Fibroblast of lung (primary cell): ENCODE results near the gene FRY. TPM values are rescaled to one million over a fixed set of nuclear protein-coding genes. Genes with fewer than 3 reads are reported as not detected.

ENCODE experiments used
- DNase-seq, 2 donors: peaks; one replicate each; pipeline versions ENCODE4 v3.0.0 to v3.0.0-alpha.2; 2010; ENCODE audit warnings: low read depth in 2 of 2
- H2AFZ ChIP-seq: 2 replicates; pipeline ENCODE4 v1.5.1; 2012; ENCODE audit warnings: low read length, control low read depth, inconsistent platforms
- H3K27ac ChIP-seq: 2 replicates; pipeline ENCODE4 v1.5.1; 2011; ENCODE audit warnings: low read length, control low read depth; ENCODE audit not compliant: insufficient read depth
- H3K27me3 ChIP-seq: 2 replicates; pipeline ENCODE4 v1.5.1; 2011; ENCODE audit warnings: mild to moderate bottlenecking, low read length; ENCODE audit not compliant: control insufficient read depth, insufficient read depth
- H3K36me3 ChIP-seq: 2 replicates; pipeline ENCODE4 v1.5.1; 2011; ENCODE audit warnings: low read length; ENCODE audit not compliant: control insufficient read depth, insufficient read depth
- H3K4me1 ChIP-seq: 2 replicates; pipeline ENCODE4 v1.5.1; 2011; ENCODE audit warnings: low read length; ENCODE audit not compliant: control insufficient read depth, insufficient read depth; ENCODE audit errors: extremely low read depth
- H3K4me2 ChIP-seq: 2 replicates; pipeline ENCODE4 v1.5.1; 2011; ENCODE audit warnings: low read length, control low read depth; ENCODE audit not compliant: insufficient read depth; ENCODE audit errors: extremely low read depth
- H3K4me3 ChIP-seq, 4 experiments: fragments of 200-600 bp in 1 of 4; sonication (generic) in 1 of 4; replicated peaks in 1 of 4; 2 replicates each; pipeline ENCODE4 v1.5.1; 2011 to 2016; ENCODE audit warnings: low read length in 4 of 4, low read depth in 3 of 4, mild to moderate bottlenecking in 3 of 4, control low read depth in 2 of 4, inconsistent platforms in 1 of 4, mixed read lengths in 1 of 4; ENCODE audit not compliant: insufficient read depth in 1 of 4; ENCODE audit errors: control extremely low read depth in 1 of 4
- H3K79me2 ChIP-seq: 2 replicates; pipeline ENCODE4 v1.5.1; 2012; ENCODE audit warnings: mild to moderate bottlenecking, low read length, inconsistent platforms; ENCODE audit not compliant: control insufficient read depth, insufficient read depth
- H3K9ac ChIP-seq: 2 replicates; pipeline ENCODE4 v1.5.1; 2011; ENCODE audit warnings: mild to moderate bottlenecking, low read length, control low read depth; ENCODE audit not compliant: insufficient read depth
- H3K9me3 ChIP-seq: 2 replicates; pipeline ENCODE4 v1.5.1; 2012; ENCODE audit warnings: low read depth, low read length; ENCODE audit not compliant: control insufficient read depth, insufficient read depth
- H4K20me1 ChIP-seq: 2 replicates; pipeline ENCODE4 v1.5.1; 2011; ENCODE audit warnings: low read length; ENCODE audit not compliant: control insufficient read depth, insufficient read depth; ENCODE audit errors: extremely low read depth
- EZH2 ChIP-seq: IDR thresholded peaks from 2 replicates; pipeline ENCODE4 v1.5.1; 2012; ENCODE audit warnings: low read length, control low read depth, mild to moderate bottlenecking; ENCODE audit errors: missing control alignments
- polyA plus RNA-seq, 2 donors: library from polyadenylated mRNA; depleted of rRNA in 1 of 2; stranded (reverse) in 1 of 2; unstranded in 1 of 2; fragments of >200 nt; gene quantifications; 2 replicates each; pipeline ENCODE4 v1.2.1, GENCODE V29; 2011 to 2012; ENCODE audit warnings: missing spikeins in 1 of 2
- total RNA-seq: library from RNA; depleted of rRNA; stranded (reverse); fragments of >200 nt; gene quantifications from 2 replicates; pipeline ENCODE4 v1.2.1, GENCODE V29; 2014
- TF ChIP-seq, protein P1 (sequence below), 2 donors: IDR thresholded peaks in 1 of 2; conservative IDR thresholded peaks in 1 of 2; 1 replicate in 1 of 2; 2 replicates in 1 of 2; pipeline ENCODE4 v1.5.1; 2011 to 2012; ENCODE audit warnings: low read length in 2 of 2, control low read depth in 1 of 2, inconsistent platforms in 1 of 2, low read depth in 1 of 2, mild to moderate bottlenecking in 1 of 2

FRY gene
- total and polyA plus RNA-seq, 2 donors (not counting 1 experiment from before 2014, with no cell fraction given) = 8.8 to 18.3 TPM

- Histone ChIP-seq H3K4me2 (no peak overlapping the region), H4K20me1 (no peaks in the 10 kb centered on the region), H3K36me3 (no peaks in the 10 kb centered on the region), H3K79me2 (no peaks in the 10 kb centered on the region), H3K4me1 (peaks cover 3% of the 10 kb centered on the region), H3K4me3 (no peak overlapping the region), H2AFZ (no peak overlapping the region), H3K27me3 (no peaks in the 10 kb centered on the region), H3K27ac (no peak overlapping the region), H3K9me3 (no peaks in the 10 kb centered on the region), H3K9ac (no peak overlapping the region)
- DNase-seq = no peak
- TF ChIP-seq EZH2 = no peak
- TF ChIP-seq, protein P1, sequence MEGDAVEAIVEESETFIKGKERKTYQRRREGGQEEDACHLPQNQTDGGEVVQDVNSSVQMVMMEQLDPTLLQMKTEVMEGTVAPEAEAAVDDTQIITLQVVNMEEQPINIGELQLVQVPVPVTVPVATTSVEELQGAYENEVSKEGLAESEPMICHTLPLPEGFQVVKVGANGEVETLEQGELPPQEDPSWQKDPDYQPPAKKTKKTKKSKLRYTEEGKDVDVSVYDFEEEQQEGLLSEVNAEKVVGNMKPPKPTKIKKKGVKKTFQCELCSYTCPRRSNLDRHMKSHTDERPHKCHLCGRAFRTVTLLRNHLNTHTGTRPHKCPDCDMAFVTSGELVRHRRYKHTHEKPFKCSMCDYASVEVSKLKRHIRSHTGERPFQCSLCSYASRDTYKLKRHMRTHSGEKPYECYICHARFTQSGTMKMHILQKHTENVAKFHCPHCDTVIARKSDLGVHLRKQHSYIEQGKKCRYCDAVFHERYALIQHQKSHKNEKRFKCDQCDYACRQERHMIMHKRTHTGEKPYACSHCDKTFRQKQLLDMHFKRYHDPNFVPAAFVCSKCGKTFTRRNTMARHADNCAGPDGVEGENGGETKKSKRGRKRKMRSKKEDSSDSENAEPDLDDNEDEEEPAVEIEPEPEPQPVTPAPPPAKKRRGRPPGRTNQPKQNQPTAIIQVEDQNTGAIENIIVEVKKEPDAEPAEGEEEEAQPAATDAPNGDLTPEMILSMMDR (conservative IDR thresholded peaks at IDR 0.05 in 1 of 2, IDR thresholded peaks at IDR 0.05 in 1 of 2; ENCODE audit: low read depth in 1 of 2, low read length in 2 of 2) = no peak
Measured at GRCh38 chr13:32023096-32023495, 8.5 kb upstream of the FRY start.

DNA sequence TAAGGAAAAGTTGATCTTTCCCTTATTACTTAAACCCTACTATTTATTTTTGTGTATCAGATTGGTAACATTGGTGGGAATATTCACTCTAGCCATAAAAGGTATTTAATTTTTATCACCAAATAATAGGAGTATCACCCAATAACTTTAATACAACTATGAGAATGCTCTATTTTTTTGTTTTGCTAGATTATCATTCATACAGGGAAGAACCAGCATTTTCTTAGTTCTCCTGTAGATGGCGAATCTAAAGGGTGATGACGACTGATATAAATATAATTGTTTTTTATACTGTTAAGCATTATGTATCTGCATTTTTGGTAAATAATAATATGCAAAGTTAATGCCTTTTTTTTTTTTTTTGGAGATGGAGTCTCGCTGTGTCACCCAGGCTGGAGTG is 7.9 kb upstream of the FRY start:
- H4K20me1 ChIP-seq = no peaks in the 10 kb centered on the region
- H3K4me3 ChIP-seq = no peak overlapping the region
- peak in 1 of 2 donors; percentile 36 for DNase-seq
- no peak overlapping the region for H2AFZ ChIP-seq
- no peak overlapping the region for H3K4me2 ChIP-seq
- no peaks in the 10 kb centered on the region for H3K27me3 ChIP-seq
- H3K9ac ChIP-seq = no peak overlapping the region
- no peaks in the 10 kb centered on the region for H3K9me3 ChIP-seq
- H3K79me2 ChIP-seq = no peaks in the 10 kb centered on the region
- H3K36me3 ChIP-seq = no peaks in the 10 kb centered on the region
- H3K27ac ChIP-seq = no peak overlapping the region
- peaks cover 3% of the 10 kb centered on the region for H3K4me1 ChIP-seq
- TF ChIP-seq, protein P1 (conservative IDR thresholded peaks at IDR 0.05 in 1 of 2, IDR thresholded peaks at IDR 0.05 in 1 of 2; ENCODE audit: low read depth in 1 of 2, low read length in 2 of 2) = peak in 1 of 2 donors; percentile 46
- no peak for TF ChIP-seq EZH2

DNA sequence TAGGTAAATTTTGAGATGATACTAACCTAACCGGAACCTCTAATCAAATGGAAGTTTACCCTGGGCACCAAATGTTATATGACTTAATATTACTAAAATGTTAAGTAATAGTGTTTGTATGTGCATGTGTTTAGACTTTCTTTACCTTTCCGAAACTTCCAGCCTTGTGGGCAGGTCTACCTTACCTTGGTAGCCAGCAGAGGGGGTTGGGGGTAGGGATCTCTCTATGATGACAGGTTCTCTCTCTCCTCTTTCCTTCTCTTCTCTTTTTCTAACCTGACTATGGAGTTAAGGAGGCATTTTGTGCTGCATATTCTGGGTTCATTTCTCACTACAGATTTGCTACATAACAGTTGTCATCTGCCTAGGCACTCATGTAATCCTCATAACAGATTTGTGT is 6.8 kb upstream of the FRY start:
- Histone ChIP-seq H3K27me3 (no peaks in the 10 kb centered on the region), H3K27ac (no peak overlapping the region), H4K20me1 (no peaks in the 10 kb centered on the region), H2AFZ (no peak overlapping the region), H3K4me2 (no peak overlapping the region), H3K9ac (no peak overlapping the region), H3K4me1 (peaks cover 3% of the 10 kb centered on the region), H3K4me3 (no peak overlapping the region), H3K36me3 (no peaks in the 10 kb centered on the region), H3K79me2 (no peaks in the 10 kb centered on the region), H3K9me3 (no peaks in the 10 kb centered on the region)
- no peak for DNase-seq
- TF ChIP-seq, protein P1 (conservative IDR thresholded peaks at IDR 0.05 in 1 of 2, IDR thresholded peaks at IDR 0.05 in 1 of 2; ENCODE audit: low read depth in 1 of 2, low read length in 2 of 2) = no peak
- no peak for TF ChIP-seq EZH2
